ENCODE results near the gene NR4A3.

NR4A3 gene

DNA sequence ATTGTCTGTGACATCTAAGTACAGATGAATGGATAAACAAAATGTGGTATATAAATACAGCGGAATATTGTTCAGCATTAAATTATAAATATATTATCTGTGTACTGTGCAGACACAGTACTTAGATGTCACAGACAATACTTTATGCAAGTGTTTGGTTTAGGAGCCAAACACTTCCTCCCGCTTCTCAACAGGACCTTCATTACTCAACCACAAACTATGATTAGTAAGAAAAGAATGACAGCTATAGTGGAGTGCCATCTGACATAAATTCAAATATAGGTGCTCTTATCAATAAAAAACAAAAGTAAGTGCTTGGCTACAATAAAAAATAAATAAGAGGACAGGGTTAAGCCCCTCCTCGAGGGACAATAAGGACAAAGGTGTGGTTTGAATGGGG lies 45.9 kb downstream of the NR4A3 start:
- TF ChIP-seq, protein P1, sequence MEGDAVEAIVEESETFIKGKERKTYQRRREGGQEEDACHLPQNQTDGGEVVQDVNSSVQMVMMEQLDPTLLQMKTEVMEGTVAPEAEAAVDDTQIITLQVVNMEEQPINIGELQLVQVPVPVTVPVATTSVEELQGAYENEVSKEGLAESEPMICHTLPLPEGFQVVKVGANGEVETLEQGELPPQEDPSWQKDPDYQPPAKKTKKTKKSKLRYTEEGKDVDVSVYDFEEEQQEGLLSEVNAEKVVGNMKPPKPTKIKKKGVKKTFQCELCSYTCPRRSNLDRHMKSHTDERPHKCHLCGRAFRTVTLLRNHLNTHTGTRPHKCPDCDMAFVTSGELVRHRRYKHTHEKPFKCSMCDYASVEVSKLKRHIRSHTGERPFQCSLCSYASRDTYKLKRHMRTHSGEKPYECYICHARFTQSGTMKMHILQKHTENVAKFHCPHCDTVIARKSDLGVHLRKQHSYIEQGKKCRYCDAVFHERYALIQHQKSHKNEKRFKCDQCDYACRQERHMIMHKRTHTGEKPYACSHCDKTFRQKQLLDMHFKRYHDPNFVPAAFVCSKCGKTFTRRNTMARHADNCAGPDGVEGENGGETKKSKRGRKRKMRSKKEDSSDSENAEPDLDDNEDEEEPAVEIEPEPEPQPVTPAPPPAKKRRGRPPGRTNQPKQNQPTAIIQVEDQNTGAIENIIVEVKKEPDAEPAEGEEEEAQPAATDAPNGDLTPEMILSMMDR (conservative IDR thresholded peaks at IDR 0.05): no peak

DNA sequence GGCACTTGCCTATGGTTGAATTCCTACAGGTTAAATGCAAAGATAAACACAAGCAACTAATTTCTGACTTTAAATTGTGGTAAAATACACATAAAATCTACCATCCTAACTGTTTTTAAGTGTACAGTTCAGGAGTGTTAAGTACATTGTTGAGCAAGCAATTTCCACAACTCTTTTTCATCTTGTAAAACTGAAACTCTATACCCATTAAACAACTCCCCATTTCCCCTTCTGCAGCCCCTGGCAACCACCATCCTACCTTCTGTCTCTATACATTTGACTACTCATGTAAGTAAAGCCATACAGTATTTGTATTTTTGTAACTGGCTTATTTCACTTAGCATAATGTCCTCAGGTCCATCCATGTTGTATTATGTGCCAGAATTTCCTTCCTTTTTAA lies 46.3 kb downstream of the NR4A3 start:
- TF ChIP-seq, protein P1 (conservative IDR thresholded peaks at IDR 0.05): no peak
- H3K27ac ChIP-seq: no peak overlapping the region

More for the DNA sequence above, 45.9 kb downstream of the NR4A3 start:
- no peak overlapping the region for H3K27ac ChIP-seq

DNA sequence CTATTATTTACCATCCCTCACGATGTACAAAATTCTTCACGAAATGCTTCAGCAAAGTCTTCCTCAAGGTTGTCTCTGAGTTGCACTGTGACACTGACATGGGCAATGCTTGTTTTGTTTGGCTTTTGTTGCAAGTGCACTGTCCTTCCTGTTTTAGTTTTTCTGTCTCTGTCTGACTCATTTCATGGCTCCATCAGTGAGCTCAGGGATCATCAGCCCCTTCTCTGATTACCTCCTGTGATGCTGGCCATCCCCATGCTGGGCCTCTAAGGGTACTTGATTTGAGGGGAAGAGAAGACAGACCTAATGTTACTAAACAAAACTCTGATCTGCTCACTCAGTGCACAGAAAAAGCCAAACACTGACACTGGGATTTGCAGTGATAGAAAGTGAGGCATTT lies 47.2 kb downstream of the NR4A3 start:
- TF ChIP-seq, protein P1 (conservative IDR thresholded peaks at IDR 0.05): no peak
- H3K27ac ChIP-seq: no peak overlapping the region

DNA sequence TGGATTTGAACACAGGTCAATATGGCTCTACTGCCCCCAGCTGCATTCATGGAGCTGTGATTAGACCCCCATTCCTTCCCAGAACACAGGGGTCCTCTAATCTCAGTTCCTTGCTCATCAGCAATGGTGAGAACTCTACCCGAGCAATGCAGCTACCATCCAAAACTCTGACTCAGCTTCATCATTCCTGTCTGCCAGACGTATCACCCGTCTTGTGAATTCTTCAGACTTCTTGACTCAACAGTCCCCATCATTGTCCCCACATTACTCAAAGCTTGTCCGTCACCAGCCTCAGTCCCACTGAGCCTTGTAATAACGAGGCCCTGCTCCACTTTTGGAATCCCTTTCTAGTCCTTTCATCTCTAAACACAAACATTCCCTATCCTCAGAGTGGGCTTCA lies 48.4 kb downstream of the NR4A3 start:
- TF ChIP-seq, protein P1 (conservative IDR thresholded peaks at IDR 0.05): no peak
- no peak overlapping the region for H3K27ac ChIP-seq

DNA sequence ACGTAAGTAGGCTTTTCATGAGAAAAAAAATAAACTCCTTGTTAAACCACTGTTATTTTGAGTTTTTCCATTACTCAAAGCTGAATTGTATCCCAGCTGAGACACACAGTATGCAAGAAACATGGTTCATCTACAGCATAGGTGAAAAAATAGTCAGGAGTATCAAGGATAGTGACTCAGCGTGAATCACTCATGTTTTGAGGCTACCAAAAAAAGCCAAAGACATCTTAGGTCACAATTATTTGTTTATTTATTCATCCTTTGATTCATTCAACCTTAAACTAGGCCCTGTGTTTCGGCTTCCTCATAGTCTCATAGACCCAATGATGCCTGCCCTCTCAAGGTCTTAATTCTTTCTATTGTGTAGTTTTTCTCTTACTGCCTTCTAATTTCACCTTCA lies 51.8 kb downstream of the NR4A3 start:
- H3K27ac ChIP-seq: no peak overlapping the region
- TF ChIP-seq, protein P1 (conservative IDR thresholded peaks at IDR 0.05): no peak

DNA sequence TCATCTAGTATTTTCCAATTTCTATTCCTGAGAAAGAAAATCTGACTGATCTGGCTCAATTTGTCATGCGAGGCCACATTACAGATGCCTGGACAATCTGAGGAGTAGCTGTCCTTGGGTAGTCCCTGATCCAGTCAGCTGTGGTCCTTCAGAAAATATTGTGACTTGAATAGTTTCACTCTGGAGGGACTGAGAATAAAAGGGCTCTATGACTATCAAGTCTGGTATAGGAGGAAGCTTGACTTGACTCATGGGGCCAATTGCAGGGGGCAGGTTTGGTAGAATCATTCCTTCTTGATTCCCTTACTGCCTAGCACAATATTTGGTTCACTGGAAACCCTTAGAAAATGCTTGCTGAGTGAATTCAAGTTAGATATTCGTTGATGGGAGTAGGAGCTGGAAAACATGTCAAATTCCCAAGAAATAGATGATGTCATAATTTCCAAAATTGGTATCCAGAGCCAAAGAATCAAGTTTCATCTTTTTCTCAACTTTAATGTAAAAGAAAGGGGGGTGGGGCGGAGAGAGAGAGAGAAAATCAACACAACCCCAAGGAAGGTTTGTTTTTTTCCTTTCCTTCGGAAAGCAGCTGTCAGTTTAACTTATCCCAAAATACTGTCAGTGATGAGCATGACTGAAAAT lies 52.4 kb downstream of the NR4A3 start:
- TF ChIP-seq, protein P1 (conservative IDR thresholded peaks at IDR 0.05): no peak
- H3K27ac ChIP-seq: no peak overlapping the region

DNA sequence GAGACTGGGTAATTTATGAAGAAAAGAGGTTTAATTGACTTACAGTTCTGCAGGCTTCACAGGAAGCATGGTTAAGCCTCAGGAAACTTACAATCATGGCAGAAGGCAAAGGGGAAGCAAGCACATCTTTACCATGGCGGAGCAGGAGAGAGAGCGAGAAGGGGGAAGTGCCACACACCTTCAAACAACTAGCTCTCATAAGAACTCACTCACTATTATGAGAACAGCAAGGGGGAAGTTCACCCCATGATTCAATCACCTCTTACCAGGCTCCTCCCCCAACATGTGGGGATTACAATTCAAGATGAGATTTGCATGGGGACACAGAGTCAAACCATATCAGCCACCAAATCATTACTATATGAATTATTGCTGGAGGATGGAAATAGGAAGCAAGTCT lies 54.5 kb downstream of the NR4A3 start:
- TF ChIP-seq, protein P1 (conservative IDR thresholded peaks at IDR 0.05): no peak
- H3K27ac ChIP-seq: no peak overlapping the region
